Heart left ventricle (tissue), 16 donors: ENCODE data around the gene CTRB1. TPM values are rescaled to one million over a fixed set of nuclear protein-coding genes. Genes with fewer than 3 reads are reported as not detected.

Experiments
- ATAC-seq, 4 donors: fragments of 200-7000 bp; cut with Tn5 transposase; one replicate each; pipeline ENCODE4 v1.9.1; 2020 to 2022; ENCODE audit warnings: moderate library complexity in 4 of 4, mild to moderate bottlenecking in 3 of 4, moderate number of reproducible peaks in 1 of 4
- DNase-seq, 5 donors: peaks; one replicate each; pipeline ENCODE4 v3.0.0-alpha.2; 2020
- H3K27ac ChIP-seq, 12 donors: fragments of 200-600 bp; sonication (generic) in 4 of 12; one replicate each; pipeline versions ENCODE4 v1.5.0 to v1.8.0; 2016 to 2022; ENCODE audit warnings: mild to moderate bottlenecking in 2 of 12
- H3K27me3 ChIP-seq, 9 donors: fragments of 200-600 bp; sonication (generic) in 2 of 9; one replicate each; pipeline versions ENCODE4 v1.5.1 to v1.8.0; 2016 to 2022; ENCODE audit warnings: mild to moderate bottlenecking in 3 of 9
- H3K36me3 ChIP-seq, 9 donors: fragments of 200-600 bp; sonication (generic) in 2 of 9; one replicate each; pipeline versions ENCODE4 v1.5.0 to v1.8.0; 2018 to 2022; ENCODE audit warnings: mild to moderate bottlenecking in 2 of 9
- H3K4me1 ChIP-seq, 12 donors: fragments of 200-600 bp; sonication (generic) in 4 of 12; one replicate each; pipeline versions ENCODE4 v1.5.0 to v1.8.0; 2016 to 2022; ENCODE audit warnings: mild to moderate bottlenecking in 3 of 12
- H3K4me3 ChIP-seq, 12 donors: fragments of 200-600 bp; sonication (generic) in 4 of 12; one replicate each; pipeline versions ENCODE4 v1.5.0 to v1.8.0; 2017 to 2022; ENCODE audit warnings: mild to moderate bottlenecking in 9 of 12, moderate library complexity in 4 of 12
- H3K9me3 ChIP-seq, 12 donors: fragments of 200-600 bp; sonication (generic) in 4 of 12; one replicate each; pipeline versions ENCODE4 v1.5.0 to v1.8.0; 2016 to 2022; ENCODE audit warnings: mild to moderate bottlenecking in 1 of 12
- POLR2A ChIP-seq, 2 donors: fragments of 450-650 bp; IDR thresholded peaks; one replicate each; pipeline ENCODE4 v1.6.1; 2017; ENCODE audit warnings: antibody characterized with exemption in 2 of 2, mild to moderate bottlenecking in 2 of 2, moderate library complexity in 2 of 2
- WGBS, 4 donors: extraction: QIAGEN DNeasy Blood & Tissue Kit in 2 of 4; methylation state at CpG; one replicate each; pipeline versions ENCODE4 v1.1.5 to v1.1.7; 2013 to 2018; 5-methylcytosine and 5-hydroxymethylcytosine counted together
- intact Hi-C, 10 donors: fragments of 100-400 bp; cut with DNase I; formaldehyde crosslinking; loops; one replicate each; pipeline versions ENCODE4 v1.11.1 to v1.14.2; 2022
- polyA plus RNA-seq, 2 donors: library from polyadenylated mRNA; stranded (reverse); fragments of 200-250 nt; gene quantifications; one replicate each; pipeline ENCODE4 v1.2.3, GENCODE V29; 2013
- total RNA-seq, 9 donors: library from RNA; depleted of rRNA in 2 of 9; stranded (reverse); fragments of >200 nt in 2 of 9; fragmentation: NEBNext Ultra II Directional in 3 of 9; extraction: Animal tissue kit (Norgen Biotek cat#: 25700) in 3 of 9; gene quantifications; one replicate each; pipeline versions ENCODE4 v1.1.0 to v1.2.4, GENCODE V29; 2016 to 2023
- TF ChIP-seq, protein P1 (sequence below), 12 donors: fragments of 200-600 bp; sonication (generic) in 4 of 12; IDR thresholded peaks; one replicate each; pipeline versions ENCODE4 v1.5.0 to v1.8.0; 2018 to 2022; ENCODE audit warnings: antibody characterized with exemption in 12 of 12, mild to moderate bottlenecking in 5 of 12
- donor health status: ischemic (EF 13 %, LVEDD 7.1; RV severe dilation, severe dysfunction).
- donor health status: healthy with polysubstance abuse.
- donor health status: DM: no; HTN: yes; CAD: no.
- donor health status: DM: no; HTN: no; CAD: no.
- donor health status: ischemic (EF 25% LVEDD 6.9; RV normal size, moderate dysfunction).
- donor health status: ischemic (EF 25% LVEDD 5.7; RV mildly dilated, moderate dysfunction).
- donor health status: healthy.
- donor health status: DM: yes; HTN: yes; CAD: no.
- donor health status: ischemic (EF 35%, LVEDD 5.7; RV mildly dilated, moderate dysfunction).
- donor health status: nonischemic (EF 11% LVEDD 7.7; RV severe dilation, severe dysfunction).
- donor health status: DM: yes; HTN: yes; CAD: no.
- donor health status: PGD.
- donor health status: ischemic (EF 29% LVEDD 5.4; RV normal size, mild dysfunction).
- donor health status: nonischemic (EF 23%, LVEDD 6.1; RV moderate dilation, normal function).

CTRB1 gene
- total and polyA plus RNA-seq, 11 donors, result 0.64 to 3.7 (median 2.5) TPM; not detected in 5

DNA sequence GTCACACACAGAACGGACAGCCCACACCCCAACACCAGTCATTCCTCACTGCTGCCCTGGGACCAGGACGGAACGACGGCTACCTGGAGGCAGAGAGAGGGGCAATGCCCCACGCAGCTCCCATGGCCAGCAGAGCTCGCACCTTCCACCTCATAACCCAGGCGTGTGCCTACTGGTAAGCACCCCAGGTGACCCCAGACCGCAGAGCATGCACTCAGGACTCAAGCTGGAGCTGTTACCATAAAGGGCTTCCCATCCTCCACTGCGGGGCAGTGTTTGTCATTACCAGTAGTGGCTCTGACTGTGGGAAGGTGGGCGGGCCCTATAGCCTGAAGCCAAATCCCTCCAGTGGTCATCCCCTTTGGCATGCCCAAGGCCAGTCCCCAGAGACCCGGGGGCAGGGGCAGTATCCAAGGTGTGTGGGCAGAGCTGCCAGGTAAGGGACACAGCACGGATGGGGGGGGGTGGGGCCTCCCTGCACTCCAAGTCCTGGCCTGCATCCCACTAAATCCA is 37.3 kb downstream of the CTRB1 start:
- TF ChIP-seq, protein P1, sequence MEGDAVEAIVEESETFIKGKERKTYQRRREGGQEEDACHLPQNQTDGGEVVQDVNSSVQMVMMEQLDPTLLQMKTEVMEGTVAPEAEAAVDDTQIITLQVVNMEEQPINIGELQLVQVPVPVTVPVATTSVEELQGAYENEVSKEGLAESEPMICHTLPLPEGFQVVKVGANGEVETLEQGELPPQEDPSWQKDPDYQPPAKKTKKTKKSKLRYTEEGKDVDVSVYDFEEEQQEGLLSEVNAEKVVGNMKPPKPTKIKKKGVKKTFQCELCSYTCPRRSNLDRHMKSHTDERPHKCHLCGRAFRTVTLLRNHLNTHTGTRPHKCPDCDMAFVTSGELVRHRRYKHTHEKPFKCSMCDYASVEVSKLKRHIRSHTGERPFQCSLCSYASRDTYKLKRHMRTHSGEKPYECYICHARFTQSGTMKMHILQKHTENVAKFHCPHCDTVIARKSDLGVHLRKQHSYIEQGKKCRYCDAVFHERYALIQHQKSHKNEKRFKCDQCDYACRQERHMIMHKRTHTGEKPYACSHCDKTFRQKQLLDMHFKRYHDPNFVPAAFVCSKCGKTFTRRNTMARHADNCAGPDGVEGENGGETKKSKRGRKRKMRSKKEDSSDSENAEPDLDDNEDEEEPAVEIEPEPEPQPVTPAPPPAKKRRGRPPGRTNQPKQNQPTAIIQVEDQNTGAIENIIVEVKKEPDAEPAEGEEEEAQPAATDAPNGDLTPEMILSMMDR (IDR thresholded peaks at IDR 0.05), result peak in 3 of 12 donors; percentile 34 to 45 (median 36)
- TF ChIP-seq POLR2A (IDR thresholded peaks at IDR 0.05), result no peak
- intact Hi-C loops, result loop anchor here in 2 of 10 donors (10.0 kb wide), 1 partner anchor 49 kb away; no protein-coding TSS in a partner anchor
- no peaks in the 10 kb centered on the region for H3K9me3 ChIP-seq
- H3K27ac ChIP-seq, result peak overlapping the region; percentile 29 to 98 (median 84)
- WGBS, 4 donors, result 46 to 60% (median 55%) methylated on average over 10 to 12 of the region's 12 CpGs
- peak in 3 of 4 donors; percentile 13 to 43 (median 32) for ATAC-seq
- no peaks in the 10 kb centered on the region for H3K36me3 ChIP-seq
- peak overlapping the region in 3 of 12 donors; percentile 1 to 16 (median 12) for H3K4me3 ChIP-seq
- peaks cover 0 to 32% (median 0%) of the 10 kb centered on the region in 9 donors for H3K27me3 ChIP-seq
- DNase-seq, result peak in 3 of 5 donors; percentile 56 to 67 (median 64)
- H3K4me1 ChIP-seq, result peaks cover 30 to 93% (median 79%) of the 10 kb centered on the region in 12 donors

DNA sequence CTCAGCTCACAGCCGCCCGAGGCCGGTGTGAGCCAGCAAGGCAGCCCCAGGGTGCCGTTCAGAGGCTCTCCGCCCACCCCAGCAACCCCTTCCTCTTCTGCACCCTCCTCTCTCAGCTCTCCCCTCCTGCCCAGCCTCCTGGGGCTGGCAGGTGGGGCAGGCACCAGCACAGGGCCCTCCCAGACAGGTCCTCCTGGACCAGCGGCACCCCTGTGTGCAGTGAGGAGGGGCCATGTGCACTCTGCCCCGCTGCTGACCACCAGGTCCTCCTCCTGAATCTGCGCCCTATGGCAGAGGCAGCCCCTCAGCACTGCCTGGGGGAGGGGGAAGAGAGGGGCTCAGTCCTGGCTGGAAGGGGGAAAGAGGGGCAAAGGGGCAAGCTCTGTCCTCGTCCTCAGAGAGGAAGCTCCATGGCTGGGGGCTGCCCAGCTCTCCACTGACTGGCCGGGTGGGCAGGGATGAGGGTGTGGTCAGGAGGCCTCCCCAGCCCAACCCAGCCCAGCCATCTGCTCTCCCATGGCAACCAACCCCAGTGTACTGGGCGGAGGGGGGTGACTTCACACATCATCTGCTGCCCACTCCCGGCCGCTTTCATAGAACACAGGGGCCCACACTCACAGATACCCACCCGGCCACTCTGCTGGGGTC is 38.0 kb downstream of the CTRB1 start:
- intact Hi-C loops, result loop anchor here in 2 of 10 donors (10.0 kb wide), 1 partner anchor 48 kb away; no protein-coding TSS in a partner anchor
- Histone ChIP-seq H3K36me3 (no peaks in the 10 kb centered on the region), H3K4me1 (peaks cover 36 to 98% (median 83%) of the 10 kb centered on the region in 12 donors), H3K27me3 (peaks cover 0 to 27% (median 0%) of the 10 kb centered on the region in 9 donors), H3K4me3 (peak overlapping the region in 4 of 12 donors; percentile 1 to 16 (median 7)), H3K9me3 (no peaks in the 10 kb centered on the region), H3K27ac (peak overlapping the region; percentile 29 to 98 (median 84))
- TF ChIP-seq, protein P1 (IDR thresholded peaks at IDR 0.05), result no peak
- TF ChIP-seq POLR2A (IDR thresholded peaks at IDR 0.05), result no peak
- DNase-seq (peak in 3 of 5 donors; percentile 52 to 63 (median 56)), ATAC-seq (peak in 3 of 4 donors; percentile 43 to 62 (median 49))
- WGBS, 4 donors, result 33 to 42% (median 38%) methylated on average over 10 to 14 of the region's 14 CpGs

DNA sequence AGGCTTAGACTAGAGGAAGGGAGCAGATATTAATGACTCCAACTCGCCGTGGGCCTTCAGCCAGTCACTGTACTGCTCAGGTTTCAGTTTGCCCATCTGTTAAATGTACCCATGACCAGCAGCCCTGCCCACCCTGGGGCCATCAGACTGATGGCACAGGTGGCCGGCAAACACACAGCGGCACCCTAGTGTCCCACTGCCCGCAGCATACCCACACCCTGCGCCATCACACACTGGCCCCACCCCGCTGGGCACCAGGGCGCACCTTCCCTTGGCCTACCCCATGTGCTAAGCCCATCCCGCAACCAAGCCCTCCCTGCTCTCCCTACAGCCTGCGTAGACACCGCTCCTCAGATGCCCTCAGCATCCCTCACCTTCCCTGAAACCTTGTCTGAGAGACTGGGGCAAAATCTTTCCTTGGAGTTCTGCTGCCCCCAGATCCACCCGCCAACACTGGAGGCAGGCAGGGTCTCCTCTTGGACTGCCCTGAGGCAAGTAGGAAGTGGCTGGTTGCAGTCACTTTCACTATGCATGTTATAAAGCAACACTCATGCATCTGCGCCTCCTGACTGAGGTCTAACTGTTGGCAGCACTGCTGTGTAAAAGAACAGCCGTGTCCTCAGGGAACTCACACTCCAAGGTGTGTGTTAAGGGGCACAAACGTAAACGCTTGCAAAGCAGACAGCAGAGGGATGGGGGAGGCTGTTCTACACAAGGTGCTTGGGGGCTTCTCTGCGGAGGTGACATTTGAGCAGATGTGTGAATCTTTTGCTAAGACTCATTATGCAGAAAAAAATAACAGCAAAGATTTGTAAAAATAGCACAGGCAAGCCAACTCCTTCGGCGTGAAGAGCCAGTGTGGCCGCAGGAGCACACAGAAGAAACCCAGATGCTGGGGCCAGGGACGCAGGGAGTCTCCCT is 39.4 kb downstream of the CTRB1 start:
- Histone ChIP-seq H3K4me1 (peaks cover 43 to 98% (median 84%) of the 10 kb centered on the region in 12 donors), H3K4me3 (no peak overlapping the region), H3K27me3 (peaks cover 0 to 18% (median 0%) of the 10 kb centered on the region in 9 donors), H3K27ac (peak overlapping the region in 6 of 12 donors; percentile 11 to 96 (median 80)), H3K9me3 (no peaks in the 10 kb centered on the region), H3K36me3 (peaks cover 0 to 5% (median 0%) of the 10 kb centered on the region in 9 donors)
- WGBS, 4 donors, result 69 to 75% (median 71%) methylated on average over 21 of the region's 21 CpGs
- DNase-seq (no peak), ATAC-seq (no peak)
- intact Hi-C loops, result loop anchor here in 2 of 10 donors (10.0 kb wide), 1 partner anchor 47 kb away; no protein-coding TSS in a partner anchor
- no peak for TF ChIP-seq POLR2A (IDR thresholded peaks at IDR 0.05)
- TF ChIP-seq, protein P1 (IDR thresholded peaks at IDR 0.05), result no peak
